OCI-LY7 (cell line): ENCODE data around the gene CRADD.

Experiments used
- EZH2phosphoT487 ChIP-seq: fragments of 200-600 bp; sonication (generic); IDR thresholded peaks from 2 replicates; pipeline ENCODE4 v1.6.1; 2018; ENCODE audit warnings: low read depth, borderline replicate concordance, mild to moderate bottlenecking, mixed run types, antibody characterized with exemption, low read length, moderate library complexity, mixed read lengths
- TF ChIP-seq, protein P1 (sequence below): fragments of 200-600 bp; sonication (generic); conservative IDR thresholded peaks from 2 replicates; pipeline ENCODE4 v1.5.1; 2014; ENCODE audit warnings: mild to moderate bottlenecking, antibody characterized with exemption, low read length, moderate library complexity, mixed read lengths

DNA sequence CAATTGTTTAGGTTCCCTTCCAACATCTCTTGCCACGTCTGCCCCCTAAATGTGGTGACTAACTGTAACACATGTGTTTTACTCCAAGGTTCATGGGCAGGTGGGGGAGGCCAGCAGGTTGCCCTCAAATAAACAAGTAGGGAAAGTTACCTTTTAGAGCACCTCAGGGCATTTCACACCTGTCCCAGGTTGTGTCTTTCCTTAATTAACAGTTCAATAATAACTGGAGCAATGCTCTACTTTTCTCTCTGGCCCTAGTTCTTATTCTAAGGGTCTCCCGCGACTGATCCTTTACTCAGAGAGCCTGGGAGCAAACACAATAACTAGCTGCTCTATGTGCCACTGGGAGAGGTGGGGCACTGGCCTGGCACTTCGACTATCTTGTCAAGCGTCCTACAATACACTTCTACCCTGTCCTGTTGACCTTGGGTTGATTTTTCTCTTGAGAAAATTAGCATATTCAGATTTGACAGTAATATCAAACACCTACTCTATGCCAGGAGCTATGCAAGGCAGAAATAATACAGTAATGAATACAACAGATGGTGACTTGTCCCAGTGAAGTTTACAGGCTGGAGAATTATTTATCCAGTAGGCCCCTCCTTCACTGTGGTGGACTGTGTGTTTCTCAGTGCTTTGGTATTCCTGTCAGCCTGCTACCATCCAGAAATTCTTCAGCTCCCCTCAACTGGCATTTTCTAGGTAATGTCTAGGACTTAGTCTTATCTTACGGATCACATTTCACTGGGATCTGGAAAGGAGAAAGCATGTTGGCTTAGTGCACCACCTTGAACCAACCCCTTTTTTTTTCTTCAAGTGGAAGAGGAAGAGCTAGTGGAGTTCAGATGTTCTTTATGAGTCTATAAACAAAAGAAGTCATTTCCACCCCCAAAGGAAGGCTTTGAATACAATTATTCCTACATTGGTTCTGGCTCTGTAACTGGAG, 202.6 kb downstream of the CRADD start:
- TF ChIP-seq, protein P1, sequence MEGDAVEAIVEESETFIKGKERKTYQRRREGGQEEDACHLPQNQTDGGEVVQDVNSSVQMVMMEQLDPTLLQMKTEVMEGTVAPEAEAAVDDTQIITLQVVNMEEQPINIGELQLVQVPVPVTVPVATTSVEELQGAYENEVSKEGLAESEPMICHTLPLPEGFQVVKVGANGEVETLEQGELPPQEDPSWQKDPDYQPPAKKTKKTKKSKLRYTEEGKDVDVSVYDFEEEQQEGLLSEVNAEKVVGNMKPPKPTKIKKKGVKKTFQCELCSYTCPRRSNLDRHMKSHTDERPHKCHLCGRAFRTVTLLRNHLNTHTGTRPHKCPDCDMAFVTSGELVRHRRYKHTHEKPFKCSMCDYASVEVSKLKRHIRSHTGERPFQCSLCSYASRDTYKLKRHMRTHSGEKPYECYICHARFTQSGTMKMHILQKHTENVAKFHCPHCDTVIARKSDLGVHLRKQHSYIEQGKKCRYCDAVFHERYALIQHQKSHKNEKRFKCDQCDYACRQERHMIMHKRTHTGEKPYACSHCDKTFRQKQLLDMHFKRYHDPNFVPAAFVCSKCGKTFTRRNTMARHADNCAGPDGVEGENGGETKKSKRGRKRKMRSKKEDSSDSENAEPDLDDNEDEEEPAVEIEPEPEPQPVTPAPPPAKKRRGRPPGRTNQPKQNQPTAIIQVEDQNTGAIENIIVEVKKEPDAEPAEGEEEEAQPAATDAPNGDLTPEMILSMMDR: no peak
- no peak for TF ChIP-seq EZH2phosphoT487
